ENCODE results near the gene DPP10.

DNA sequence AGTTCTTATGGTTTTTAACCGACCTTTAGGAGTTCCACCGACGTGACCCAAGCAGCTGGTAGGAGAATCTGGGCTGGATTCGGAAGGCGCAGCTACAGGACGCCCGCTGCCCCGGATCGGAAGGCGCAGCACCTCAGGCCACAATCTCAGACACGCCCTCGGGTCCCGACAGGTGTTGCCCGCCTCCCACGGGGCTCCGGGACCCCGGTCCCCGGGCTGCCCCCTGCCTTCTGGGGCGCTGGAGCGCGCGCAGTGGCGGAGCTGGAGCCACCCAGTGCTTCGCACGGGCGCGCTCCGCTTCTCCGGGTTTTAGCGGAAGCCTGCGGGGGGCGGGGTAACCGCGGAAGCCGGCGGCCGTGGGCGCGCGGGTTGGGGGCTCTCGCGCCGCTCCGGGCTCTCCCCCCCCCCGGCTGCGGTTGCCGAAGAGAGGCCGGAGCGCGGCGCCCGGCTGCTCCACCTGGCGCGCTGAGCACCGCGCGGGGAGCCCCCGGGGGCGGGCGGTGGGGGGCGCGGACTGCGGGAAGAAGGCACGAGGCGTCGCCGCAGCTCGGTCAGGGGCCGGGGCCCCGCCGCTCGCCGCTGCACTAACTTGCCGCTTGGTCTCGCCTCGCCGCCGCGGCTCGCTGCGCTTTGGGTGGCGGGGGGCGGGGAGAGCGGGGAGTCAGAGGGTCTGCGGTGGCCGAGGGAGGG, 718.8 kb downstream of the DPP10 start:
- TF ChIP-seq, protein P1, sequence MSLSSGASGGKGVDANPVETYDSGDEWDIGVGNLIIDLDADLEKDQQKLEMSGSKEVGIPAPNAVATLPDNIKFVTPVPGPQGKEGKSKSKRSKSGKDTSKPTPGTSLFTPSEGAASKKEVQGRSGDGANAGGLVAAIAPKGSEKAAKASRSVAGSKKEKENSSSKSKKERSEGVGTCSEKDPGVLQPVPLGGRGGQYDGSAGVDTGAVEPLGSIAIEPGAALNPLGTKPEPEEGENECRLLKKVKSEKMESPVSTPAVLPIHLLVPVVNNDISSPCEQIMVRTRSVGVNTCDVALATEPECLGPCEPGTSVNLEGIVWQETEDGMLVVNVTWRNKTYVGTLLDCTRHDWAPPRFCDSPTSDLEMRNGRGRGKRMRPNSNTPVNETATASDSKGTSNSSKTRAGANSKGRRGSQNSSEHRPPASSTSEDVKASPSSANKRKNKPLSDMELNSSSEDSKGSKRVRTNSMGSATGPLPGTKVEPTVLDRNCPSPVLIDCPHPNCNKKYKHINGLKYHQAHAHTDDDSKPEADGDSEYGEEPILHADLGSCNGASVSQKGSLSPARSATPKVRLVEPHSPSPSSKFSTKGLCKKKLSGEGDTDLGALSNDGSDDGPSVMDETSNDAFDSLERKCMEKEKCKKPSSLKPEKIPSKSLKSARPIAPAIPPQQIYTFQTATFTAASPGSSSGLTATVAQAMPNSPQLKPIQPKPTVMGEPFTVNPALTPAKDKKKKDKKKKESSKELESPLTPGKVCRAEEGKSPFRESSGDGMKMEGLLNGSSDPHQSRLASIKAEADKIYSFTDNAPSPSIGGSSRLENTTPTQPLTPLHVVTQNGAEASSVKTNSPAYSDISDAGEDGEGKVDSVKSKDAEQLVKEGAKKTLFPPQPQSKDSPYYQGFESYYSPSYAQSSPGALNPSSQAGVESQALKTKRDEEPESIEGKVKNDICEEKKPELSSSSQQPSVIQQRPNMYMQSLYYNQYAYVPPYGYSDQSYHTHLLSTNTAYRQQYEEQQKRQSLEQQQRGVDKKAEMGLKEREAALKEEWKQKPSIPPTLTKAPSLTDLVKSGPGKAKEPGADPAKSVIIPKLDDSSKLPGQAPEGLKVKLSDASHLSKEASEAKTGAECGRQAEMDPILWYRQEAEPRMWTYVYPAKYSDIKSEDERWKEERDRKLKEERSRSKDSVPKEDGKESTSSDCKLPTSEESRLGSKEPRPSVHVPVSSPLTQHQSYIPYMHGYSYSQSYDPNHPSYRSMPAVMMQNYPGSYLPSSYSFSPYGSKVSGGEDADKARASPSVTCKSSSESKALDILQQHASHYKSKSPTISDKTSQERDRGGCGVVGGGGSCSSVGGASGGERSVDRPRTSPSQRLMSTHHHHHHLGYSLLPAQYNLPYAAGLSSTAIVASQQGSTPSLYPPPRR (CRISPR knock-in tag; IDR thresholded peaks at IDR 0.05; ENCODE audit: borderline replicate concordance), result no peak
- TF ChIP-seq ZNF629 (CRISPR knock-in tag; conservative IDR thresholded peaks at IDR 0.05) (no peak), HDAC1 (CRISPR knock-in tag; IDR thresholded peaks at IDR 0.05) (no peak), KMT2B (CRISPR knock-in tag; IDR thresholded peaks at IDR 0.05) (no peak), SP1 (IDR thresholded peaks at IDR 0.05) (no peak), SP1 (CRISPR knock-in tag; IDR thresholded peaks at IDR 0.05) (no peak), NCOA2 (CRISPR knock-in tag; IDR thresholded peaks at IDR 0.05) (no peak), NFIC (IDR thresholded peaks at IDR 0.05; ENCODE audit: low read length) (no peak), SALL2 (CRISPR knock-in tag; IDR thresholded peaks at IDR 0.05) (no peak), NR2C2 (CRISPR knock-in tag; IDR thresholded peaks at IDR 0.05; ENCODE audit: borderline replicate concordance) (no peak)
- TF ChIP-seq, protein P2, sequence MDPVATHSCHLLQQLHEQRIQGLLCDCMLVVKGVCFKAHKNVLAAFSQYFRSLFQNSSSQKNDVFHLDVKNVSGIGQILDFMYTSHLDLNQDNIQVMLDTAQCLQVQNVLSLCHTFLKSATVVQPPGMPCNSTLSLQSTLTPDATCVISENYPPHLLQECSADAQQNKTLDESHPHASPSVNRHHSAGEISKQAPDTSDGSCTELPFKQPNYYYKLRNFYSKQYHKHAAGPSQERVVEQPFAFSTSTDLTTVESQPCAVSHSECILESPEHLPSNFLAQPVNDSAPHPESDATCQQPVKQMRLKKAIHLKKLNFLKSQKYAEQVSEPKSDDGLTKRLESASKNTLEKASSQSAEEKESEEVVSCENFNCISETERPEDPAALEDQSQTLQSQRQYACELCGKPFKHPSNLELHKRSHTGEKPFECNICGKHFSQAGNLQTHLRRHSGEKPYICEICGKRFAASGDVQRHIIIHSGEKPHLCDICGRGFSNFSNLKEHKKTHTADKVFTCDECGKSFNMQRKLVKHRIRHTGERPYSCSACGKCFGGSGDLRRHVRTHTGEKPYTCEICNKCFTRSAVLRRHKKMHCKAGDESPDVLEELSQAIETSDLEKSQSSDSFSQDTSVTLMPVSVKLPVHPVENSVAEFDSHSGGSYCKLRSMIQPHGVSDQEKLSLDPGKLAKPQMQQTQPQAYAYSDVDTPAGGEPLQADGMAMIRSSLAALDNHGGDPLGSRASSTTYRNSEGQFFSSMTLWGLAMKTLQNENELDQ (CRISPR knock-in tag; IDR thresholded peaks at IDR 0.05; ENCODE audit: borderline replicate concordance), result no peak
- TF ChIP-seq, protein P3, sequence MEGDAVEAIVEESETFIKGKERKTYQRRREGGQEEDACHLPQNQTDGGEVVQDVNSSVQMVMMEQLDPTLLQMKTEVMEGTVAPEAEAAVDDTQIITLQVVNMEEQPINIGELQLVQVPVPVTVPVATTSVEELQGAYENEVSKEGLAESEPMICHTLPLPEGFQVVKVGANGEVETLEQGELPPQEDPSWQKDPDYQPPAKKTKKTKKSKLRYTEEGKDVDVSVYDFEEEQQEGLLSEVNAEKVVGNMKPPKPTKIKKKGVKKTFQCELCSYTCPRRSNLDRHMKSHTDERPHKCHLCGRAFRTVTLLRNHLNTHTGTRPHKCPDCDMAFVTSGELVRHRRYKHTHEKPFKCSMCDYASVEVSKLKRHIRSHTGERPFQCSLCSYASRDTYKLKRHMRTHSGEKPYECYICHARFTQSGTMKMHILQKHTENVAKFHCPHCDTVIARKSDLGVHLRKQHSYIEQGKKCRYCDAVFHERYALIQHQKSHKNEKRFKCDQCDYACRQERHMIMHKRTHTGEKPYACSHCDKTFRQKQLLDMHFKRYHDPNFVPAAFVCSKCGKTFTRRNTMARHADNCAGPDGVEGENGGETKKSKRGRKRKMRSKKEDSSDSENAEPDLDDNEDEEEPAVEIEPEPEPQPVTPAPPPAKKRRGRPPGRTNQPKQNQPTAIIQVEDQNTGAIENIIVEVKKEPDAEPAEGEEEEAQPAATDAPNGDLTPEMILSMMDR (CRISPR knock-in tag; IDR thresholded peaks at IDR 0.05), result no peak
- TF ChIP-seq, protein P4, sequence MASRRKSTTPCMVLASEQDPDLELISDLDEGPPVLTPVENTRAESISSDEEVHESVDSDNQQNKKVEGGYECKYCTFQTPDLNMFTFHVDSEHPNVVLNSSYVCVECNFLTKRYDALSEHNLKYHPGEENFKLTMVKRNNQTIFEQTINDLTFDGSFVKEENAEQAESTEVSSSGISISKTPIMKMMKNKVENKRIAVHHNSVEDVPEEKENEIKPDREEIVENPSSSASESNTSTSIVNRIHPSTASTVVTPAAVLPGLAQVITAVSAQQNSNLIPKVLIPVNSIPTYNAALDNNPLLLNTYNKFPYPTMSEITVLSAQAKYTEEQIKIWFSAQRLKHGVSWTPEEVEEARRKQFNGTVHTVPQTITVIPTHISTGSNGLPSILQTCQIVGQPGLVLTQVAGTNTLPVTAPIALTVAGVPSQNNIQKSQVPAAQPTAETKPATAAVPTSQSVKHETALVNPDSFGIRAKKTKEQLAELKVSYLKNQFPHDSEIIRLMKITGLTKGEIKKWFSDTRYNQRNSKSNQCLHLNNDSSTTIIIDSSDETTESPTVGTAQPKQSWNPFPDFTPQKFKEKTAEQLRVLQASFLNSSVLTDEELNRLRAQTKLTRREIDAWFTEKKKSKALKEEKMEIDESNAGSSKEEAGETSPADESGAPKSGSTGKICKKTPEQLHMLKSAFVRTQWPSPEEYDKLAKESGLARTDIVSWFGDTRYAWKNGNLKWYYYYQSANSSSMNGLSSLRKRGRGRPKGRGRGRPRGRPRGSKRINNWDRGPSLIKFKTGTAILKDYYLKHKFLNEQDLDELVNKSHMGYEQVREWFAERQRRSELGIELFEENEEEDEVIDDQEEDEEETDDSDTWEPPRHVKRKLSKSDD (CRISPR knock-in tag; IDR thresholded peaks at IDR 0.05; ENCODE audit: low read depth), result no peak
- TF ChIP-seq, protein P5, sequence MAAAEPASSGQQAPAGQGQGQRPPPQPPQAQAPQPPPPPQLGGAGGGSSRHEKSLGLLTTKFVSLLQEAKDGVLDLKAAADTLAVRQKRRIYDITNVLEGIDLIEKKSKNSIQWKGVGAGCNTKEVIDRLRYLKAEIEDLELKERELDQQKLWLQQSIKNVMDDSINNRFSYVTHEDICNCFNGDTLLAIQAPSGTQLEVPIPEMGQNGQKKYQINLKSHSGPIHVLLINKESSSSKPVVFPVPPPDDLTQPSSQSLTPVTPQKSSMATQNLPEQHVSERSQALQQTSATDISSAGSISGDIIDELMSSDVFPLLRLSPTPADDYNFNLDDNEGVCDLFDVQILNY (CRISPR knock-in tag; conservative IDR thresholded peaks at IDR 0.05), result no peak

All from HepG2 (cell line).